ENCODE data around the gene ANTXR2.

The ANTXR2 gene

DNA sequence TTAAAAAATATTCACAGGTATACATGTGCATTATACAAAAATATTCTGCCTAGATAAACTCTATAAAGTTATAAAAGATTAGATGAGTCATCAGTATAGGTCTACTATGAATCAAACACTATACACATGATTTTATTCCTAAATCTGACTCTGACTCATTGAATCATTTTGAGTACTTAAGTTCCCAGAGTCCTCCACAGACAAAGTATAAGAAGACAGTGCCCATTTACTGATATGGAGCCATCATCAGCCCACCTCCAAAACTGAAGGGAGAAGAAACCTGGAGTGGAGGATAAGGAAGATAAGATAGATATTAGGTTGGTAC is 28.7 kb upstream of the ANTXR2 start:
- FAIRE-seq (no peak), DNase-seq (ENCODE audit: insufficient read length) (no peak)
- TF ChIP-seq POLR2A (IDR thresholded peaks at IDR 0.05; ENCODE audit: low read depth, low read length) (no peak), POLR2AphosphoS5 (IDR thresholded peaks at IDR 0.05; ENCODE audit: low read depth, low read length) (no peak), TAF1 (IDR thresholded peaks at IDR 0.05; ENCODE audit: borderline replicate concordance, low read depth, low read length) (no peak)

DNA sequence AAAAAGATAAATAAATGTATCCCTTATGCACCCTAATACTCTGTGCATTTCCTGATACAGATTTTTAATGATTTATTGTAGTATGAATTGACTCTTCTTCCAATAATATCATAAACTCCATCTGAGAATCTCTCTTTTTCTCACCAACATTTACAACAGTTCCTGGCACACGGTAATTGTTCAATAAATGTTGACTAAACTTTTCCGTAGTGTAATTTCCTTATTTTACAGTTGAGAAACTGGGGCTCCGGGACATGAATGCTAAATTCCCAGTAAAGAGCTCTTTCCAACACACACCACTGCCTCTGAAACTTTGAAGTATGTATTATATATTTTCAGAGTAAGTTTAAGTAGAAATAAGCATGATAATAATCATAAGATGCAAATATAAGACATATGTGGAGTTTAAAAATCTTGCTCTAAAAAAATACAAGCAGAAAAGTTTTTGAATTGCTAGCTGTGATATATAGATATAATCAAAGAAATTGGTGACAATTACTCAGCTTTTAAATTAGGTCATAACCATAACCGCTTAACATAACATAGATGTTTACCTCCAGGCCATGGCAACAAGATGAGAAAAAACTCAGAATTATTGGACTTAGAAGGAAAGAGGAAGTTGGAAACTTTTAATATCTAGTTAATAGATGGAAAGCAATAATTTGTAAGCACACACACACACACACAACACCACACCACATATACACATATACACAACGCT is 28.2 kb upstream of the ANTXR2 start:
- FAIRE-seq (no peak), DNase-seq (ENCODE audit: insufficient read length) (no peak)
- TF ChIP-seq POLR2A (IDR thresholded peaks at IDR 0.05; ENCODE audit: low read depth, low read length) (no peak), TAF1 (IDR thresholded peaks at IDR 0.05; ENCODE audit: borderline replicate concordance, low read depth, low read length) (no peak), POLR2AphosphoS5 (IDR thresholded peaks at IDR 0.05; ENCODE audit: low read depth, low read length) (no peak)

DNA sequence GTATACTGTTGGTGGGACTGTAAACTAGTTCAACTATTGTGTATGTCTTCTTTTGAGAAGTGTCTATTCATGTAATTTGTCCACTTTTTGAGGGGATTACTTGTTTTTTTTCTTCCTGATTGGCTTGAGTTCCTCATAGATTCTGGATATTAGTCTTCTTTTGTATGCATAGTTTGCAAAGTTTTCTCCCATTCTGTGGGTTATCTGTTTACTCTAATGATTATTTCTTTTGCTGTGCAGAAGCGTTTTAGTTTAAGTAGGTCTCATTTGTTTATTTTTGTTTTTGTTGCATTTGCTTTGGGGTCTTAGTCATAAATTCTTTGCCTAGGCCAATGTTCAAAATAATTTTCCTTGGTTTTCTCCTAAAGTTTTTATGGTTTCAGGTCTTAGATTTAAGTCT is 26.6 kb upstream of the ANTXR2 start:
- DNase-seq (ENCODE audit: insufficient read length): no peak
- TF ChIP-seq POLR2AphosphoS5 (IDR thresholded peaks at IDR 0.05; ENCODE audit: low read depth, low read length) (no peak), POLR2A (IDR thresholded peaks at IDR 0.05; ENCODE audit: low read depth, low read length) (no peak), TAF1 (IDR thresholded peaks at IDR 0.05; ENCODE audit: borderline replicate concordance, low read depth, low read length) (no peak)
- no peak for FAIRE-seq

DNA sequence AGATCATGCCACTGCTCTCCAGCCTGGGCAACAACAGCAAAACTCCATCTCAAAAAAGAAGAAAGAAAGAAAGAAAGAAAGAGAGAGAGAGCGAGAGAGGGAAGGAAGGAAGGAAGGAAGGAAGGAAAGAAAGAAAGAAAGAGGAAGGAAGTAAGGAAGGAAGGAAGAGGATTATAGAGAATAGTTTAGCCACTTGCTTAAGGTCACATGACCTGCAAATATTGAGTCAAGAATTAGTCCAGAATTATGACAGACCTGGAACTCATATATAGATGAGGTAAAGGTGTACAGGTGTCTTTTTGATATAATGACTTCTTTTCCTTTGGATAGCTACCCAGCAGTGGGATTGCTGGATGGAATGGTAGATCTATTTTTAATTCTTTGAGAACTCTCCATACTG is 25.6 kb upstream of the ANTXR2 start:
- TF ChIP-seq POLR2A (IDR thresholded peaks at IDR 0.05; ENCODE audit: low read depth, low read length) (no peak), TAF1 (IDR thresholded peaks at IDR 0.05; ENCODE audit: borderline replicate concordance, low read depth, low read length) (no peak), POLR2AphosphoS5 (IDR thresholded peaks at IDR 0.05; ENCODE audit: low read depth, low read length) (no peak)
- no peak for FAIRE-seq
- DNase-seq (ENCODE audit: insufficient read length): no peak

DNA sequence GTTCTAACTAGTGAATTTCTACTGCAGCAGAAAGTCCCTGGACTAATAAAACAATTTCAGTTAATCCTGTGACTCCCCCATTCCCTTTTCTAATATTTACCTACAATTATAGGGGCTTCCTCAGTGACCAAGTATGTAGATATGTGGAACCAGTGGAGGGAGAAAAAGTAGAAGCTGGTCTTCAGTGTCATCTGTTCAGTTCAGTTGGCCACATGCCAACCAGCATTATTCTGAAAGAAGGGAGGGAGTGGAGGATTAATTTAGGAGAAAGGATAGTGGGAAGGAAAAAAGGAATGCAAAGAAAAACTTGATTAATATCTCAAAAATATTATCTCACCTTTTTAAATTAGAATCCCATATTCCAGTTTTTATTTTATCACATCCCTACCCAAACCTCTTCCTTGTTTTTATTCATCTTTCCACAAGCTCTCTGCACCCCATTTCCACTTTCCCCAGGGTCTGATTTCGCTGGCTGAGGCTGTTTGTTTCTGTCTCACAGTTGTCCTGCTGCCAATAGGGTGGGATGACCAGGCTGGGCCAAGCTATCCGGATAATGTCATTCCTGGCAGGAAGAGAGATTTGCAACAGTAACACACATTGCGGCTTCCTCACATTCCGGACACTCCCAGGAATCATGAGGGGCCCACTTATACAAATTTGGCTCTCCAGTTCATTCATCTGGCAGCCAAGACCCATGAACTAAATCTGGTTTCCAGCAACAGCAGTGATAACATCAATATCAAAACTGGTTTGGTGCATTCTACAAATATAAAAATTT is 24.6 kb upstream of the ANTXR2 start:
- TF ChIP-seq POLR2AphosphoS5 (IDR thresholded peaks at IDR 0.05; ENCODE audit: low read depth, low read length) (no peak), POLR2A (IDR thresholded peaks at IDR 0.05; ENCODE audit: low read depth, low read length) (no peak), TAF1 (IDR thresholded peaks at IDR 0.05; ENCODE audit: borderline replicate concordance, low read depth, low read length) (no peak)
- DNase-seq (ENCODE audit: insufficient read length): no peak
- no peak for FAIRE-seq

DNA sequence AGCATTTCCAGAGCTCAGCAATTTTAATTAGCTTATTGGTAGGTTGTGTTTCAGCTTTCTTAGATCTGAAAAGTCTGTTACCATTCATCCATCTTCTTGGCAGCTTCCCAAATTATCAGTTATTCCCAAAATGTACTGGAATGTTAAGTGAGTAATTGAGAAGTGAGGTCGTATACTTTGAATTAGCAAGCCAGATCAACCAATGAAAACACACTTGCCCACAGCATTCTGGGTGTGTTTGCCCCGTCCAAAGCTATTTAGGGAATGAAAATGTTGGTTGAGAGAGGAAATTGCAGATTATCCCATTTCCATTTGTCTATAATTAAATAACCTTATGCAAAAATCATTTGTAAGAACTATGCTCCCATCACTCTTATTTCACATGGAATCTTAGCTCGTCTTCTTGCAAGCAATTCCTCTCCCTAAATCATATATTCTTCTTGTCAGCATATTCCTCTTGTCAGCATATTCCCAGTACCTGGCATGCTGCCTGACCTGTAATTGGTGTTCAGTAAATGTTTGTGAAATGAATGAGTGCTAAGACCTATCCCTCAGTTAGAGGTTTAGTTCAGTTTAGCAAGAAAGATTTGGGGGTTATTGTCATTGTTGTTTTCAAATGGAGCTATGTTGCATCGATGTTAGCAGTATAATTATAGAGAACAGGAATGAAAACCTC is 23.3 kb upstream of the ANTXR2 start:
- TF ChIP-seq POLR2AphosphoS5 (IDR thresholded peaks at IDR 0.05; ENCODE audit: low read depth, low read length) (no peak), TAF1 (IDR thresholded peaks at IDR 0.05; ENCODE audit: borderline replicate concordance, low read depth, low read length) (no peak), POLR2A (IDR thresholded peaks at IDR 0.05; ENCODE audit: low read depth, low read length) (no peak)
- FAIRE-seq (no peak), DNase-seq (ENCODE audit: insufficient read length) (no peak)

DNA sequence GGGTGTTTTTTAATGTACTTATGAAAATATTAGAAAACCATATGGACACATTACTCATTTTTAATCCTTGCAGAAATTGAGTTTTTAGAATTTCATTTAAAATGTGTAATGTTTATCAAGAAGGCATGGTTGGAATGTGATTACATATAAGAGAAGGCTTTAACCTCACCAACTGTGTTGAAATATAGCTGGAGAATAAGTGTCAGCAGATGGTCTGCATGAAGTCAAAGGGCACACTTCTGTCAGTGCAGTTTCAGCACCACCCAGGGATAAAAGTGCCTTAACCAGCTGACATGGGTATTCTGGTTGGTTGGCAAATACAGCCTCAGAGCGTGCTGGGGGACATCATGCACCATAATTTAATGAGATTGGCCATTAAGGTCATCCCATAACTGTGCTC is 21.2 kb upstream of the ANTXR2 start:
- FAIRE-seq (no peak), DNase-seq (ENCODE audit: insufficient read length) (no peak)
- TF ChIP-seq POLR2AphosphoS5 (IDR thresholded peaks at IDR 0.05; ENCODE audit: low read depth, low read length) (no peak), POLR2A (IDR thresholded peaks at IDR 0.05; ENCODE audit: low read depth, low read length) (no peak), TAF1 (IDR thresholded peaks at IDR 0.05; ENCODE audit: borderline replicate concordance, low read depth, low read length) (no peak)

DNA sequence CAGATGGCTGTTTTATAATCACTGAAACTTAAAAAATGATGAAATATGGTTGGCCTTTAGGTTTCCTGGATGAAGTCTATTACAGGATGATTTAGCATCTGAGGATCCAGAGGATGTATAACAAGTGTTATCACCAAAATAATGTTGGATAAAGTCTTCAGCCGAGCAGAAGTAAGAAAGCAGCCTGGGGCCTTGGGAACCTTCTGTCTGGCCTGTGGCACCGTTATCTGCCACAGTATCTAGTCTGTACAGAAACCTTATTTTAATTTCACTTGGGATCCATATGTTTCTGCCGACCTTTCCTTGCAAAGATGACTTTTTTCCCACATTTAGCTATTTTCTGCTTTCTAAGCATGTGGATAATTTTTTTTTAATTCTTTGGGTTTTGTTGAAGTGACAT is 20.5 kb upstream of the ANTXR2 start:
- TF ChIP-seq TAF1 (IDR thresholded peaks at IDR 0.05; ENCODE audit: borderline replicate concordance, low read depth, low read length): no peak
- no peak for TF ChIP-seq POLR2A (IDR thresholded peaks at IDR 0.05; ENCODE audit: low read depth, low read length)
- TF ChIP-seq POLR2AphosphoS5 (IDR thresholded peaks at IDR 0.05; ENCODE audit: low read depth, low read length): no peak
- no peak for DNase-seq (ENCODE audit: insufficient read length)
- FAIRE-seq: no peak

DNA sequence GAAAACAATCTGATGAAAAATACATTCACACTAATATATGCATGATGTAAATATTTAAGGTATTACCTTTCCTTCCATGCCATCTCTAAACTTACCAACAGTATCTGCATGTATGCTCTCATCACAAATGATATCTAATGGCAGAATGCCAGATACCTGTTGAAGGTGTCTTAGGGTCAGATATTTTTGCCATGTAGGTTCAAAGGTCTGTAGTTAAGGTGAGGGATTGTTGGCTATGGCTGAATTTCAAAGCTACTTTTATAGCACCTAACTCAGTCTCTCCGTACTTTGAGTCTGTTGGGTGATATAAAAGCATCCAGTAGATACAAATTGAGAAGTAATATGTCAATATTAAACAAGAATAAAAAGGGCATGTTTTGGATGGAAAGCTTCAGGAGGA is 19.8 kb upstream of the ANTXR2 start:
- no peak for FAIRE-seq

DNA sequence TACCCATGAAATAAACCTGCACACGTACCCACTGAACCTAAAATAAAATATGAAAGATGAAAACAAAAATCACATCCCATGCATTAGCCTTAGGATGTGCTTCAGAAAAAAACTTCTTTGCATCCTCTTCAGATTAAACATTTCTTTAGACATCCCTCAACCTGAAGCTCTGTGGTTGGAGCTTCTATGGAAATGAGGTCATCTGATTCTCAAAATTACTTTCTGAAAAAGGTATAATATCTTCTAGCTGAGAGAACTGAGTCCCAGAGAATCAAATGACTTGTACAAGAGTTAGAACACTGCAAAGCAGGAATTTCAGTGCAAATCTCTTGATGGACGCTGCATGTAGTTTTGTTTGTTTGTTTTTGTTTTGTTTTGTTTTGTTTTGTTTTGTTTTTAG is 19.1 kb upstream of the ANTXR2 start:
- TF ChIP-seq POLR2AphosphoS5 (IDR thresholded peaks at IDR 0.05; ENCODE audit: low read depth, low read length) (no peak), POLR2A (IDR thresholded peaks at IDR 0.05; ENCODE audit: low read depth, low read length) (no peak), TAF1 (IDR thresholded peaks at IDR 0.05; ENCODE audit: borderline replicate concordance, low read depth, low read length) (no peak)
- no peak for FAIRE-seq
- DNase-seq (ENCODE audit: insufficient read length): no peak

More for the DNA sequence above, 19.8 kb upstream of the ANTXR2 start:
- TF ChIP-seq TAF1 (IDR thresholded peaks at IDR 0.05; ENCODE audit: borderline replicate concordance, low read depth, low read length) (no peak), POLR2AphosphoS5 (IDR thresholded peaks at IDR 0.05; ENCODE audit: low read depth, low read length) (no peak), POLR2A (IDR thresholded peaks at IDR 0.05; ENCODE audit: low read depth, low read length) (no peak)
- no peak for DNase-seq (ENCODE audit: insufficient read length)

DNA sequence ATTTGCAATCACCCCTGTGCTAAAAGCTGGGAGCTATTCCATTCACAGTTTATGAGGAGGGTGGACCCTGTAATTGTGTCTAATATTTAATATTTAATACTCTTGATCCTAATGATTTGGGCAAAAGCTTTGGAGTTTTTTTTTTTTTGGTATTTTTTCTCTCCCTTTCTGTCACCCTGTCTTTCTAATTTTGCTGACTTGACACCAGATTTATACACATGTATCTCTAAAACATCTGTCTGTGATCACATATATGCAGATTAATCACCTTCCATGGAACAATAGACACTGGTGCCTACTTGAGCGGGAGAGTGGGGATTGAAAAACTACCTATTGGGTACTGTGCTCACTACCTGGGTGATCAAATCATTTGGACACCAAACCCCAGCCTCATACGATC is 18.7 kb upstream of the ANTXR2 start:
- no peak for DNase-seq (ENCODE audit: insufficient read length)
- no peak for FAIRE-seq
- TF ChIP-seq TAF1 (IDR thresholded peaks at IDR 0.05; ENCODE audit: borderline replicate concordance, low read depth, low read length) (no peak), POLR2AphosphoS5 (IDR thresholded peaks at IDR 0.05; ENCODE audit: low read depth, low read length) (no peak), POLR2A (IDR thresholded peaks at IDR 0.05; ENCODE audit: low read depth, low read length) (no peak)

Data from GM12892 (cell line).